HepG2 (cell line): Measurements from ENCODE around the gene GPRC5B. TPM values are rescaled to one million over a fixed set of nuclear protein-coding genes. Genes with fewer than 3 reads are reported as not detected.

Experiments used
- CEBPG ChIP-seq: IDR thresholded peaks from 2 replicates; pipeline ENCODE4 v1.6.1; 2016
- ELF3 ChIP-seq: IDR thresholded peaks from 2 replicates; pipeline ENCODE4 v1.6.1; 2016; ENCODE audit warnings: missing genetic modification reagents, missing compliant biosample characterization
- ETV5 ChIP-seq: IDR thresholded peaks from 2 replicates; pipeline ENCODE4 v1.6.1; 2018; ENCODE audit warnings: missing biosample characterization, missing genetic modification reagents, inconsistent platforms, borderline replicate concordance
- HMGXB3 ChIP-seq: sonication (generic); formaldehyde crosslinking; IDR thresholded peaks from 2 replicates; pipeline ENCODE4 v1.4.0; 2020; ENCODE audit warnings: missing genetic modification reagents, borderline replicate concordance
- NFKB2 ChIP-seq: sonication (generic); formaldehyde crosslinking; IDR thresholded peaks from 2 replicates; pipeline ENCODE4 v1.4.0; 2020; ENCODE audit warnings: missing genetic modification reagents, borderline replicate concordance
- SAFB2 ChIP-seq: sonication (generic); formaldehyde crosslinking; IDR thresholded peaks from 2 replicates; pipeline ENCODE4 v1.5.1; 2020; ENCODE audit warnings: missing genetic modification reagents, low read depth, mild to moderate bottlenecking, borderline replicate concordance
- TFDP2 ChIP-seq: sonication (generic); formaldehyde crosslinking; IDR thresholded peaks from 2 replicates; pipeline ENCODE4 v1.4.0; 2020; ENCODE audit warnings: missing genetic modification reagents
- TFE3 ChIP-seq: IDR thresholded peaks from 2 replicates; pipeline ENCODE4 v1.6.1; 2016
- TSC22D2 ChIP-seq: sonication (generic); formaldehyde crosslinking; IDR thresholded peaks from 2 replicates; pipeline ENCODE4 v1.5.1; 2020; ENCODE audit warnings: missing genetic modification reagents, mild to moderate bottlenecking, borderline replicate concordance
- ZBTB44 ChIP-seq: sonication (generic); formaldehyde crosslinking; IDR thresholded peaks from 2 replicates; pipeline ENCODE4 v1.4.0; 2020; ENCODE audit warnings: missing genetic modification reagents
- ZBTB46 ChIP-seq: sonication (generic); formaldehyde crosslinking; IDR thresholded peaks from 2 replicates; pipeline ENCODE4 v1.4.0; 2020; ENCODE audit warnings: mild to moderate bottlenecking, missing genetic modification reagents, borderline replicate concordance
- ZNF512B ChIP-seq: sonication (generic); formaldehyde crosslinking; IDR thresholded peaks from 2 replicates; pipeline ENCODE4 v1.5.1; 2020; ENCODE audit warnings: missing genetic modification reagents, mild to moderate bottlenecking, borderline replicate concordance
- ZNF737 ChIP-seq: sonication (generic); formaldehyde crosslinking; IDR thresholded peaks from 2 replicates; pipeline ENCODE4 v1.5.0; 2020; ENCODE audit warnings: missing genetic modification reagents, mild to moderate bottlenecking, borderline replicate concordance
- polyA plus RNA-seq, 8 experiments: library from polyadenylated mRNA; depleted of rRNA in 3 of 8; stranded (reverse) in 7 of 8; unstranded in 1 of 8; fragments of >200 nt; fragmentation: Illumina TruSeq in 4 of 8; extraction: Trizol in 4 of 8; gene quantifications; 2 replicates each; pipeline versions ENCODE4 v1.2.1 to v1.2.3, GENCODE V29; 2011 to 2016; ENCODE audit warnings: low read depth in 4 of 8, missing spikeins in 1 of 8, mixed read lengths in 1 of 8; ENCODE audit not compliant: insufficient read depth in 1 of 8
- total RNA-seq, 5 experiments: library from RNA; depleted of rRNA; stranded (reverse); fragments of >200 nt; fragmentation: Illumina TruSeq; extraction: Trizol; gene quantifications; 2 replicates each; pipeline ENCODE4 v1.2.3, GENCODE V29; 2016; ENCODE audit warnings: low read depth in 1 of 5

The GPRC5B gene
- total and polyA plus RNA-seq, 2 of the 13 experiments (the other 11 are each of a cell fraction or from before 2014, with no cell fraction given): 0.46 to 0.53 TPM

- TF ChIP-seq HMGXB3 (CRISPR knock-in tag): peak; percentile 38; the same call in 1 of the 2 replicates
- TF ChIP-seq NFKB2: peak; percentile 45; the same call in 1 of the 2 replicates
- TF ChIP-seq ZBTB46: 0 out of 2 replicates have a peak, but pooled peaks have one; percentile 51
- peak; percentile 52 for TF ChIP-seq TFDP2 (CRISPR knock-in tag)
- TF ChIP-seq SAFB2: no peak
- TF ChIP-seq ZNF737 (CRISPR knock-in tag): no peak
- TF ChIP-seq TFE3: 0 out of 2 replicates have a peak, but pooled peaks have one; percentile 45
- 0 out of 2 replicates have a peak, but pooled peaks have one; percentile 42 for TF ChIP-seq ZBTB44 (CRISPR knock-in tag)
- peak; percentile 33; the same call in 1 of the 2 replicates for TF ChIP-seq CEBPG (CRISPR knock-in tag)
- TF ChIP-seq TSC22D2 (CRISPR knock-in tag): 0 out of 2 replicates have a peak, but pooled peaks have one; percentile 39
- TF ChIP-seq ZNF512B (CRISPR knock-in tag): no peak
- 0 out of 2 replicates have a peak, but pooled peaks have one; percentile 48 for TF ChIP-seq ELF3 (CRISPR knock-in tag)
- 0 out of 2 replicates have a peak, but pooled peaks have one; percentile 45 for TF ChIP-seq ETV5
Measured at GRCh38 chr16:19907161-19907992, 22.7 kb upstream of the GPRC5B start (continued).
